ENCODE data around the gene EXOC2.
A peak's percentile ranks its signal among the peaks of the same experiment; 100 is the strongest.
"Not testable (repeated sequence)": the region's sequence is repeated elsewhere in the genome, so short reads cannot be mapped to it uniquely, and the experiment has no call there.

The EXOC2 gene

GRCh38 chr6:582370-582769, 110.6 kb downstream of the EXOC2 start:
- no peak for DNase-seq

GRCh38 chr6:579339-579738, 113.6 kb downstream of the EXOC2 start:
- DNase-seq, result peak in 1 of 2 experiments; percentile 52

GRCh38 chr6:572596-573265, 120.2 kb downstream of the EXOC2 start:
- DNase-seq, result no peak

- no peak for DNase-seq
These were observed 121.0 kb downstream of the EXOC2 start for GRCh38 chr6:571892-572291.

- no peak for DNase-seq
These were observed 122.1 kb downstream of the EXOC2 start for GRCh38 chr6:570825-571224.

GRCh38 chr6:568954-569523, 123.9 kb downstream of the EXOC2 start:
- no peak for DNase-seq

- no peak for DNase-seq
These were observed 124.9 kb downstream of the EXOC2 start for GRCh38 chr6:568085-568484.

- no peak for DNase-seq
These were observed 129.1 kb downstream of the EXOC2 start for GRCh38 chr6:563863-564262.

- DNase-seq, result no peak
These were observed 130.8 kb downstream of the EXOC2 start for GRCh38 chr6:562052-562676.

GRCh38 chr6:561335-561734, 131.6 kb downstream of the EXOC2 start:
- not testable (repeated sequence) for DNase-seq

GRCh38 chr6:558959-559358, 134.0 kb downstream of the EXOC2 start:
- DNase-seq, result no peak

- DNase-seq, result no peak
These were observed 134.8 kb downstream of the EXOC2 start for GRCh38 chr6:558089-558488.

GRCh38 chr6:551829-552350, 141.0 kb downstream of the EXOC2 start:
- no peak for DNase-seq

- DNase-seq, result no peak
These were observed 141.5 kb downstream of the EXOC2 start for GRCh38 chr6:551405-551804.

- no peak for DNase-seq
These were observed 143.0 kb downstream of the EXOC2 start for GRCh38 chr6:549906-550305.

- DNase-seq, result no peak
These were observed 144.4 kb downstream of the EXOC2 start for GRCh38 chr6:548517-548916.

- no peak for DNase-seq
These were observed 144.8 kb downstream of the EXOC2 start for GRCh38 chr6:548091-548490.

GRCh38 chr6:540490-540889, 152.4 kb downstream of the EXOC2 start:
- no peak for DNase-seq

- no peak for DNase-seq
These were observed 155.8 kb downstream of the EXOC2 start for GRCh38 chr6:537114-537513.

- DNase-seq, result no peak
These were observed 162.5 kb downstream of the EXOC2 start for GRCh38 chr6:530425-530824.

GRCh38 chr6:528989-529388, 163.9 kb downstream of the EXOC2 start:
- no peak for DNase-seq

GRCh38 chr6:527989-528673, 164.8 kb downstream of the EXOC2 start:
- DNase-seq, result no peak

- DNase-seq, result peak in 1 of 2 experiments; percentile 15
These were observed 168.1 kb downstream of the EXOC2 start for GRCh38 chr6:524803-525202.

- DNase-seq, result no peak
These were observed 172.1 kb downstream of the EXOC2 start for GRCh38 chr6:520820-521219.

All from NCI-H2081 (cell line).